K562 (cell line): ENCODE measurements around the gene C11orf91. TPM values are rescaled to one million over a fixed set of nuclear protein-coding genes. Genes with fewer than 3 reads are reported as not detected.

ENCODE experiments used
- RBM39 ChIP-seq: fragments of 200-400 bp; formaldehyde crosslinking; optimal IDR thresholded peaks from 2 replicates; pipeline ENCODE3; 2018; ENCODE audit warnings: low read depth, low read length
- SMARCB1 ChIP-seq: IDR thresholded peaks from 2 replicates; pipeline ENCODE4 v1.6.1; 2011; ENCODE audit warnings: improper control_type of control experiment, low read depth; ENCODE audit not compliant: insufficient read length
- polyA plus RNA-seq, 8 experiments: library from polyadenylated mRNA; depleted of rRNA in 4 of 8; stranded (reverse) in 5 of 8; unstranded in 3 of 8; fragments of >200 nt; fragmentation: Nextera tagmentation in 2 of 8; fragmentation: Illumina TruSeq in 1 of 8; extraction: Ambion mirVana in 2 of 8; extraction: Trizol in 1 of 8; gene quantifications; 2 replicates each; pipeline versions ENCODE4 v1.2.1 to v1.2.3, GENCODE V29; 2011 to 2014; ENCODE audit warnings: inconsistent platforms in 1 of 8, missing spikeins in 1 of 8
- total RNA-seq, 7 experiments: library from RNA; depleted of rRNA in 6 of 7; stranded (reverse); fragments of >200 nt in 6 of 7; fragmentation: Illumina TruSeq in 2 of 7; extraction: Trizol in 2 of 7; gene quantifications; 2 replicates each; pipeline versions ENCODE4 v1.2.1 to v1.2.3, GENCODE V29; 2011 to 2021; ENCODE audit warnings: low replicate concordance in 1 of 7
- TF ChIP-seq, protein P1 (sequence below), 3 experiments: fragments of 200-800 bp in 1 of 3; fragments of 250-450 bp in 1 of 3; fragments of 450-650 bp in 1 of 3; sonication (Bioruptor Pico) in 1 of 3; sonication (Bioruptor generic) in 1 of 3; formaldehyde crosslinking in 1 of 3; IDR thresholded peaks; 2 replicates each; pipeline versions ENCODE4 v1.6.1 to v1.8.0; 2016 to 2022; ENCODE audit warnings: mild to moderate bottlenecking in 2 of 3, missing genetic modification characterization in 2 of 3, missing compliant biosample characterization in 1 of 3, moderate library complexity in 1 of 3

C11orf91 gene
- total and polyA plus RNA-seq, 9 of the 15 experiments (the other 6 are each of a cell fraction or from before 2014, with no cell fraction given), result not detected

DNA sequence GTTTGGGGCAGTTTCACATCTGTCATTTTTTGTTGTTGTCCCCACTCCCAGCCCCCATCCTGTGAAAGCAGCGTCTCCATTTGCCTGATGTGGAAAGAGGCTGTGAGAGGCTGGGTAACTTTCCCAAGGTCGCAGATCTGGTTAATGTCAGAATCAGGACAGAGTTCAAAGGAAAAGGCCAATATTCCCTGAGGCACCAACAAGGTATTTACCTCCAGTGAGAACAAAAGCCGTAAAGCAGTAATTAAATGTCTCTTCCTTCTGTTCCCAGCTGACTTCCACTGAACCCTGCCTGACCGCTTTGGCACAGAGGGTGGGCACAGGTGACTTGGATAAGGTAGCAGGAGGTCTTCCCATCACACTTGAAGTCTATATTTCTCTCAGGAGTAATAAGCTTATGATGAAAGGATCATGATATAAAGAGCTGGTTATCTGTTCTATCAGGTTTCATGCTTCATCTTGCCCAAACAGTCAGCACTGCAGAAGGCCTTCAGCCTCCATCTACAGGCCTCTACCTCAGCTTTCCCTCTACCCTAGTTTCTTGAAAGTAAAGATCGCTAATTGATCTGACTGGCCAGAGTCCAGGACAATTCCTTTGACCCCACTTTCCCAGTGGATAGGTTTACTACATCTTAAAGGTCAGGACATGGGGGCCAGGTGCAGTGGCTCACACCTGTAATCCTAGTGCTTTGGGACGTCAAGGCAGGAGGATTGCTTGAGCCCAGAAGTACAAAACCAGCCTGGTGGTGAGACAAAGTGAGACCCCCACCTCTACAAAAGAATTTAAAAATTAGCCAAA lies 9.4 kb downstream of the C11orf91 start (continued):
- TF ChIP-seq, protein P1, sequence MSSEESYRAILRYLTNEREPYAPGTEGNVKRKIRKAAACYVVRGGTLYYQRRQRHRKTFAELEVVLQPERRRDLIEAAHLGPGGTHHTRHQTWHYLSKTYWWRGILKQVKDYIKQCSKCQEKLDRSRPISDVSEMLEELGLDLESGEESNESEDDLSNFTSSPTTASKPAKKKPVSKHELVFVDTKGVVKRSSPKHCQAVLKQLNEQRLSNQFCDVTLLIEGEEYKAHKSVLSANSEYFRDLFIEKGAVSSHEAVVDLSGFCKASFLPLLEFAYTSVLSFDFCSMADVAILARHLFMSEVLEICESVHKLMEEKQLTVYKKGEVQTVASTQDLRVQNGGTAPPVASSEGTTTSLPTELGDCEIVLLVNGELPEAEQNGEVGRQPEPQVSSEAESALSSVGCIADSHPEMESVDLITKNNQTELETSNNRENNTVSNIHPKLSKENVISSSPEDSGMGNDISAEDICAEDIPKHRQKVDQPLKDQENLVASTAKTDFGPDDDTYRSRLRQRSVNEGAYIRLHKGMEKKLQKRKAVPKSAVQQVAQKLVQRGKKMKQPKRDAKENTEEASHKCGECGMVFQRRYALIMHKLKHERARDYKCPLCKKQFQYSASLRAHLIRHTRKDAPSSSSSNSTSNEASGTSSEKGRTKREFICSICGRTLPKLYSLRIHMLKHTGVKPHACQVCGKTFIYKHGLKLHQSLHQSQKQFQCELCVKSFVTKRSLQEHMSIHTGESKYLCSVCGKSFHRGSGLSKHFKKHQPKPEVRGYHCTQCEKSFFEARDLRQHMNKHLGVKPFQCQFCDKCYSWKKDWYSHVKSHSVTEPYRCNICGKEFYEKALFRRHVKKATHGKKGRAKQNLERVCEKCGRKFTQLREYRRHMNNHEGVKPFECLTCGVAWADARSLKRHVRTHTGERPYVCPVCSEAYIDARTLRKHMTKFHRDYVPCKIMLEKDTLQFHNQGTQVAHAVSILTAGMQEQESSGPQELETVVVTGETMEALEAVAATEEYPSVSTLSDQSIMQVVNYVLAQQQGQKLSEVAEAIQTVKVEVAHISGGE (CRISPR knock-in tag; IDR thresholded peaks at IDR 0.05), result no peak
- no peak for TF ChIP-seq RBM39
- no peak for TF ChIP-seq SMARCB1
- TF ChIP-seq, all 486 proteins: peak for 0
